SK-MEL-5 (cell line): ENCODE measurements around the gene GRID2. TPM values are rescaled to one million over a fixed set of nuclear protein-coding genes. Genes with fewer than 3 reads are reported as not detected.

ENCODE experiments used
- DNase-seq: peaks from one replicate; pipeline ENCODE4 v3.0.0-alpha.2; 2016; ENCODE audit warnings: low read depth, low spot score
- in situ Hi-C: cut with HindIII; loops from 2 replicates; pipeline ENCODE4 v1.10.0; 2016; ENCODE audit warnings: low sequenced_read_pairs, high pct_unique_total_duplicates, low pct_unique_long_range_greater_than_20kb
- total RNA-seq: library from RNA; depleted of rRNA; stranded (reverse); fragments of >200 nt; shearing (Covaris generic); gene quantifications from 2 replicates; pipeline ENCODE4 v1.2.3, GENCODE V29; 2014

Gene GRID2
- total RNA-seq, 1 experiment from 2014 or later: not detected

- no peak for DNase-seq
- in situ Hi-C loops: no loop called here
Observed at GRCh38 chr4:92461732-92462131, 158.0 kb downstream of the GRID2 start.

DNA sequence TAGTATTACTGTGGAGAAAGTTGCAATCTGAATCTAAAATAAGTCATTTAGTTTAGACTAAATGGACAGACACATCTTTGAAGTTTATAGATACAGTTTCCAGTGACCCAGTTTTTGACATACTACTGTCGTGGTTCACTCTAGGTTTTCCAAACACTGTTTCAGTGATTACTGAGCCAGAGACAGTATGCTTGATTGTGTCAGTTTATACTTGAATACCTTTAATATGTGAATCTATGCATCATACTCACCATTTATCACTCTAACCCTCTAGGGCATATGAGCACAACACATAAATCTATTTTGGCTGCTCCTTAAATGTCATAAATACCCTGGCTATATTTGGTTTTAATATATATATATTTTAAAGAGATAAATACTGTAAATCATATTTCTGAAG lies 173.5 kb downstream of the GRID2 start:
- no peak for DNase-seq
- in situ Hi-C loops: no loop called here

GRCh38 chr4:92483341-92483740 lies 179.6 kb downstream of the GRID2 start:
- in situ Hi-C loops: no loop called here

GRCh38 chr4:92488496-92488895 lies 184.7 kb downstream of the GRID2 start:
- DNase-seq: no peak
- in situ Hi-C loops: no loop called here

More at GRCh38 chr4:92483341-92483740, 179.6 kb downstream of the GRID2 start:
- no peak for DNase-seq

- in situ Hi-C loops: no loop called here
- DNase-seq: no peak
Observed at GRCh38 chr4:92497141-92497540, 193.4 kb downstream of the GRID2 start.

GRCh38 chr4:92501456-92501855 lies 197.7 kb downstream of the GRID2 start:
- in situ Hi-C loops: no loop called here
- DNase-seq: no peak

- no peak for DNase-seq
- in situ Hi-C loops: no loop called here
Observed at GRCh38 chr4:92506933-92507332, 203.2 kb downstream of the GRID2 start.

DNA sequence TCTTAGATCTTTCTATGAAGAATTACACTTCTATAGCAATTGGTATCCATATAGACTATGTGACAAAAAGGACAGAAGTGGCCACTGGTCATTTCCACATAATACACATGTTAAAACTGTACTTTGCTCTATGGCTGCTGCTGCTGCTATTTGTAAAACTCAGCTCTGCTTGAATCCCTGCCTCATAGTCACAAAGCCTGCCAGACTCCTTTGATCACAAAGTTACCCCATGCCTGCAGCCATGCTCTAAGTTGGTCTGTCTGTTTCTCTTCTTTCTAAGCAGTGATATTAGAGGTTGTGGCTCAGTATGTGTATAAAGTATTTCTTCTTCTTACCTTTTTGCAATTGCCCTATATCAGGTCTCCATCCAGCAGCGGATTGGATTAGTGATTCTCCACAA lies 210.9 kb downstream of the GRID2 start:
- in situ Hi-C loops: no loop called here
- DNase-seq: no peak

DNA sequence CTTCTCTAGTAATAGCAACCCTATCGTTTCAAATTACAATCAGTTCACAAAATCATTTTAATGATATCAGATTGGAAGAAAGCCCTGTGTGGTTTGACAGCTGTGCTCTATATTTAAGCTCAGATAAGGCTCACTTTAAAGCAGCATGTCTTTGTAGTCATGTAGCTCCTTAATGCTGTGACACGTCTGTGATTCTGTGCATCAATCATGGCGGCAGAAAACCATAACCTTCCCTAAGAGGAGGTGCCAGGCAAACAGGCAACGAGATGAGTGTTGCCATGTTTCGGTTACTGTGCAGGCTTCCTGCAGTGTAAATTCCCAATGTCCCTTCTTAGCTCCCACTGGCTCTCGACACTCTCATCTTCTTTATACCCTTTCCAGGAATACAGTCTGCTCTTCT lies 212.7 kb downstream of the GRID2 start:
- in situ Hi-C loops: no loop called here
- no peak for DNase-seq

DNA sequence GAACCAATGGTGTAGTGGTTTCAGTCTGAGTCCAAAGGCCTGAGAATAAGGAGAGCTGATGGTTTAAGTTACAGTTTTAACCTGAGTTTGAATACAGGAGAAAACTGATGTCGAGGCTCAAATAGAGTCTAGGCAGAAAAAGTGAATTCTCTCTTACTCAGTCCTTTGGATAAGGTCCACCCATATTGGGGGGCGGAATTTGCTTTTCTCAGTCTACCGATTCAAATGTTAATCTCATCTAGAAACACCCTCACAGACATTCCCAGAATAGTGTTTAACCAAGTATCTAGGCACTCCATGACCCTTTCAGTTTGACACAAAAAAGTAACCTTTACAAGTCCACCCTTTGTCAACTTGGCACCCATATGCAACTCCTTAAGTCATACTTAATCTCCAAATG lies 216.0 kb downstream of the GRID2 start:
- DNase-seq: no peak
- in situ Hi-C loops: no loop called here

GRCh38 chr4:92520563-92520962 lies 216.8 kb downstream of the GRID2 start:
- no peak for DNase-seq
- in situ Hi-C loops: no loop called here

GRCh38 chr4:92521941-92522340 lies 218.2 kb downstream of the GRID2 start:
- in situ Hi-C loops: no loop called here

GRCh38 chr4:92522356-92522755 lies 218.6 kb downstream of the GRID2 start:
- in situ Hi-C loops: no loop called here
- no peak for DNase-seq

More at GRCh38 chr4:92521941-92522340, 218.2 kb downstream of the GRID2 start:
- no peak for DNase-seq

DNA sequence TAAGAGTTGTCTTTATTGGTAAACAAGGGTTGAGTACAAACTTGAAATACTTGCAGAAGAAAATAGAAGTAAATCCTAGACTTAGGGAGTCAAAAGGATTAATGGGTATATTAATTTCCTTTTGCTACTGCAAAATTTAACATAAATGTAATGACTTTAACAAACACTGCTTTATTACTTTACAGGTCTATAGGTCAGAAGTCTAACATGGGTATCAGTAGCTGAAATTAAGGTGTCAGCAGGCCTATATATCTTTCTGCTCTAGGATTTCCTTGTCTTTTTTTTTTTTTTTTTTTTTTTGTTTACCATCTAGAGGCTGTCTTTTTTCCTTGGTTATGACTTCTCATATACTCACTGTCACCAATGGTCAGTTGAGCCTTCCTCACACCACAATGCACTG lies 220.4 kb downstream of the GRID2 start:
- no peak for DNase-seq
- in situ Hi-C loops: no loop called here

DNA sequence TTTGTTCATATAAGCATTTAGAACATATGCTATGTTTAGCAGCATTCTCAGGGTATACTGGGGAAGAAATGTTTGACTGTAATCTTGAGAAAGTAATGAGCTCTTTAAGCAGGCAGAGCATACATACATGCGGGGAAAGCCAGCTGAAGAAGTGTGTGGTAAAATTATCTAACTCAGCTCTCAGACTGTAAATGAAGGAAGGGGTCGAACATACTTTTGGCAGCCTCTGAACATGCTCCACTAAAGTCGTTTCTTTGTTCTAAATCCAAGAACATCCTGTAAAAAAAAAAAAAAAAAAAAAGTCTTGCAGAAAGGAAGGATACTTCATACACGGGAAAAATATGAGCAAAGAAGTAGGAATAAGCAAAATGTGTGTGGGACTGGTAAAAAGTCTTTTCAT lies 224.8 kb downstream of the GRID2 start:
- in situ Hi-C loops: no loop called here
- DNase-seq: no peak

- in situ Hi-C loops: no loop called here
- no peak for DNase-seq
Observed at GRCh38 chr4:92529510-92529909, 225.7 kb downstream of the GRID2 start.

GRCh38 chr4:92535599-92535998 lies 231.8 kb downstream of the GRID2 start:
- in situ Hi-C loops: no loop called here
- DNase-seq: no peak

DNA sequence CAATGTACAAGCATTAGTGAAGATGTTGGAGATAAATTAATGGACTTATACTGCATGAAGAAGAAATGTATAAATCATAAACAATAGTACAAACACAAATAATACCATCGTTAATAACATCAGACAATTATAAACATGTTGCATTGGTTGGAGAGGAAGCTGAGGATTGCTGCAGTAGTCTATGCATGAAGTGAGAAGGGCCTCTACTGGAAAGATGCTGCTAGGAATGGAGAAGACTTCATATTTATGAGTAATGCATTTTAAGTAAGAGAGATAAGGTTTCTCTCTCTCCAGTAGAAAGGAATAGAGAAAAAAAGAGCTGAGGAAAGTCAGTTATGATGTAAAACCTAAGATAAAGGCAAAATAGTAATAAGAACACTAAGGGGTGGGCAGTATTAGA lies 247.8 kb downstream of the GRID2 start:
- DNase-seq: no peak
- in situ Hi-C loops: no loop called here

GRCh38 chr4:92566269-92566668 lies 262.5 kb downstream of the GRID2 start:
- in situ Hi-C loops: no loop called here
- DNase-seq: no peak

DNA sequence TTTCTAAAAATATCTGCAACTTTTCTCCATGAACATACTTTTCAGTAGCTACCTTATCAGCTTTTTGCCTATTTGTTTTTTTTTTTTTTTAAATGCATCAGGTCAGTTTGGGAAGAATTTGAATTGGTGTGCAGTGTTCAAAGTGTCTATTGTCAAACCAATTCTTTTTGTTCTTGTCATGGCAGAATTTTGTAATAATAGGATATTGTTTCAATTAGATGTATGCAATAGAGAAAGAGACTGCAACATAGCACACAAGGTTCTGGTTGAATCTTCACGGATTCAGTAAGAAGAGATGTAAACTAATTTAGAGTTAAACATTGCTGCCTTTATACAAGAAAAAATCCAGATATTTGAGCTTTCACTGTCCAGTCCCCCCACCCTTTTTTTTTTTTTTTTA lies 277.1 kb downstream of the GRID2 start:
- in situ Hi-C loops: no loop called here
- no peak for DNase-seq
